NOMO-1 (cell line): ENCODE measurements around the gene COMP.

ENCODE experiments used
- DNase-seq, 2 experiments: peaks; one replicate each; lab custom pipeline; 2025; ENCODE audit not compliant: unreplicated experiment in 2 of 2; lab: John Stamatoyannopoulos, UW

COMP gene

DNA sequence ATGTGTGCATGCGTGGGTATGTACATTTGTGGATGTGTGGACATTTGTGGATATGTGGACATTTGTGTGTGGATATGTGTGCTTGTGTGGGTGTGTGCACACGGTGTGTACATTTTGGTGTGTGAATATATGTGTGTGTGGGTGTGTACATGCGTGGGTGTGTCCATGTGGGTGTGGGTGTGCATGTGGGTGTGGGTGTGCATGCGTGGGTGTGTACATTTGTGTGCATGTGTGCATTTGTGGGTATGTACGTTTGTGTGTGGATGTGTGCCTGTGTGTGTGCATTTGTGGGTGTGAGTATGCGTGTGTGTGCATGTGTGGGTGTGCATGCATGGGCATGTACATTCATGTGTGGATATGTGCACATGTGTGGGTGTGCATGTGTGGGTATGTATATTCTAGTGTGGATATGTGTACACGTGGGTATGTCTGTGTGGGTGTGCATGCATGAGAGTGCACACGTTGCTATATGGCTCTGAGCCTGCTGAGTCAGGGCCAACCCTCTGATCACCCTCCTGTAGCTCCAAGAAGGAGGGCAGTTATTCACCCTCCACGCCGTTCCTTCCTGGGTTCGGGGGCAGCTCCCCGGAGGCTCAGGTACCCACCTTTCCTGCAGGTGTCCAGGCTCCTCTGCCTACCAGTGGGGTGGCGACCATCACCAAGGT, 20.3 kb downstream of the COMP start:
- no peak for DNase-seq

- DNase-seq = no peak
These were observed 21.0 kb downstream of the COMP start for GRCh38 chr19:18769989-18770528.

DNA sequence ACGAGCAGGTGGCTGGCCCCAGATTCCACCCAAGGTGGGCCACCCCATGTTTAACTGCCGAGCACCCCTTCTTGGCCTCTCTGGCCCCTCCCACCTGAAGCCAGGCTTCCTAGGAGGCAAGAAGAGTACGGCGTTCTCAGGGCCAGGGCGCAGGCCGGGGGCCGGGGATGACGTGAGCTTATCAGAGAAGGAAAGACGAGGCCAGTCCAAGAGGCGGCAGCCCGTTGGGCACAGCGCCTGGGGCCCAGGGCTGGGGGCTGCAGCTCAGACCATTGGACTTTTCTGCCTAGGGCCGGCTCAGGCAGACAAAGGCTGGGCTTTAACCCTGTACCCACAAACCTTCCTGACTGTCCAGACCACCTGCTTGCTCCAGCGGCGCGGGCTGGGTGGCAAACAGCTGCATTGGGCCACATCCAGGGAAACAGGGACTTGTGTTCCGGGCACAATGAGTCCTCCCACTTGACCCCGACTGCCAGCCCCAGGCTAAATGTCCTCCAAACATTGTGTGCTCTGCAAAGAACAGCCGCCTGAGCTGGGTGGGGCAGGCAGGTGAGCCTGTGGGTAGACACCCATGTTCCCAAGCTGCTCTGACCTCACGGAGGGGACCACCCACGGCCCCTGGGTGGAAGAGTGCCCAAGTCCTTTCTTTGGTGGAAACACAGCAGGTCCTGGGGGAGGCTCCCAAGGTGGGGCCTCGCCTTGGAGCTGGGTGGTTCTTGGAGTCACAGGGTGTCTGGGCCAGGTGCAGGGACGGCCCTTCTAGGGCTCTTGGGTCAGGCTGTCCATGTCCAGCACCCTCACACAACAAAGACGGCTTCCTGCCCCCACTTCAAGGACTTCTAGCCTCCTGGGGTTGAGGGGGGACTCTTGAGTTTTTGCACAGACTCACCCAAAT, 21.9 kb downstream of the COMP start:
- no peak for DNase-seq

DNA sequence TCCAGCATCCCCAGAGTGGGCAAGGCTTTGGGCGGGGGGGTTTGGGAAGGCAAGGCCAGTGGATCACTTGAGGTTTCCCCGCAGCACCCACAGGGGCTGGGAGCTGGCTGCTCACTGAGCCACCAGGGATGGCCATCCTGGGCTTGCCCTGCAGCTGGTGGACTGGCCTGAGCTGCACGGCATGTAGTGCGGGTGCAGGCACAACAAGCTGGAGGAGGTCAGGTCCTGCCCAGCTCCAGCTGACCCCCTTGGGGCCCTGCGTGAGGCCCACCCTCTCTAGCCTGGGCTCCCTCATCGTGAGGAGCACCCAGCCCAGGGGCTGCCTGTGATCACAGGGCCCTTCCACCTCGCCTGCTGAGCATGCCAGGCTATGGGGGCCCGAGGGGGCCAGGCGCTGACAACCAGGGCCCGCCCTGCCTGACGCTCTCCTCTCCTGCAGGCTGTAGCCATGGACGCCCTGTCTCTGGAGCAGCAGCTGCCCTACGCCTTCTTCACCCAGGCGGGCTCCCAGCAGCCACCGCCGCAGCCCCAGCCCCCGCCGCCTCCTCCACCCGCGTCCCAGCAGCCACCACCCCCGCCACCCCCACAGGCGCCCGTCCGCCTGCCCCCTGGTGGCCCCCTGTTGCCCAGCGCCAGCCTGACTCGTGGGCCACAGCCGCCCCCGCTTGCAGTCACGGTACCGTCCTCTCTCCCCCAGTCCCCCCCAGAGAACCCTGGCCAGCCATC, 22.9 kb downstream of the COMP start:
- no peak for DNase-seq

GRCh38 chr19:18765224-18765623, 25.9 kb downstream of the COMP start:
- no peak for DNase-seq

GRCh38 chr19:18764591-18765051, 26.5 kb downstream of the COMP start:
- no peak for DNase-seq

DNA sequence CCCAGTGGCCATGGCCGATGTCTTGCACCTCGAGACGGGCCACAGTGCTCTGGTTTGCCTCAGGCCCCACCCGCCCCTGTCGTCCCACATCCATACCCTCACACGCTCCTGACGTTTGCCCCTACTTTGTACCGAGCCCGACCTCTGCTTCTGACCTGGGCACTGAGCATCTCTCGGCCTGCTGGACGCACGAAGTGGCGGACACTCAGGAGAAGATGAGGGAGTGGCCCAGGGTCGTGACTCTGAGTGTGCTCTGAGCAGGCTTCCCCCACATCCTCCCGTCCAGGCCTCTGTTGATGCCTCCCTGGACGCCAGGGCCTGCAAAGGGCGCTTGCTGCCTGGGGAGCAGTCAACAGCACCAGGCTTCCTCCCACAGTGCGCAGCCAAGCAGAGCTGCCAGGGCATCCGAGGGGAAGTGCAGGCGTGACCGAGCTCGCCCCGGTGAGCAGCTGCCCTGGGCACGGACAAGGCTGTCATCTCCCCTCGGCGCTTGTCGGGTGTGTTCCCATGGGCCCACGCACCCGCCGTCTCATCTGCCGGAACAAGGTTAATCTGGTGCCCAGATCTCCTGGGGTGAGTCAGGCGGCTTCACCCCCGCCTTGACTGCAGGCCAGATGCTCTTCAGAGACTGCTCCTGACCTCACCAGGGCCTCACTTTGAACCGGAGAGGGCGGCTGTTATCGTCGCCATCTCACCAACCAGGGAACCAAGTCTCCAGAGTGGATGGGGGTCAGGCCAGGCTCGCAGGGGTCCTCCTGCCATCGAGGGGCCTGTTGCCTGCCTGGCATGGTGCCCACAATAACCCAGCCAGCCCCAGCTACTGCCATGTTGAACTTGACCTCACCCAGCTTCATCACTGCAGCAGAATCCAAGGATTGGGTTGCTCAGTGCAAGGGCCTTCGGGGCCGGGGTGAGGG, 27.2 kb downstream of the COMP start:
- no peak for DNase-seq

DNA sequence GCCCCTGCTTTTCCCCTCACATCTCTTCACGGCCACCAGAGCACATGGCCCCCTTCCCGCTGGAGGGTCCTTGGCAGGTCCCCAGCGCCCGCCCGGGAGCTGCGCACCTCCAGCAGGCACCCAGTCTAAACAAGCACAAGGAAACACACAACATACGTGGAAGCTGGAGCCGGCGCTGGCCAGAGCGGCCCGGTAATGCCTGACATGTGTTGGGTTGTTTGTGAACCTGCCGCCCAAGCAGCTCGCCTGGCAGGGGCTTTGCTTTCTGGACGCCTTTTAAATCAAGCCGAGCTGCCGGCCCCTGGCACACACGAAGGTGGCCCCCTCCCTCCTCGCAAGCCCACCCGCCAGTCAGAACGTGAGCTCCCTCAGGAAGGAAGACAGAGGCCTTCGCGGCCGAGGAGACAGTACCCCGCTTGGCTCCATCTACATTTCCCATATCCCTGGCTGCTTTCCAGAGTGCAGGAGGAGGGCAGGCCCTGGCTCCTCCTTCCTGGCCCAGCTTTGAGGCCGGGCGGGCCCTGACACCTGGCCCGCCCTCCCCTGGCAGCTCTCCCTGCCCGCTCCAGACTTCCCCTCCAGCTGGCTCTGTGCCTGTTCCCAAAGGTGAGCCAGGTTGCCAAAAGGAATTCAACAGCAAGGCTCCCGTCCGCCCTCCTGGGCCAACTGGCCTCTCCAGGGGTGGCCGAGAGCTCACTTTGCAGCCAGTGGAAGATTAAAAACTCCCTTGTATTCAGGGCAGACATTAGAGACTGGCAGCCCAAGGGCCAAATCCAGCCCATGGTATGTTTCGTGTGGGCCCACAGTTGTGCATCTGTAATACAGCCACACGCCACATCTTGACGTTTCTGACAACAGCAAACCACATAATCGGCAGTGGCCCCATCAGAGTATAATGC, 28.7 kb downstream of the COMP start:
- DNase-seq = no peak

DNA sequence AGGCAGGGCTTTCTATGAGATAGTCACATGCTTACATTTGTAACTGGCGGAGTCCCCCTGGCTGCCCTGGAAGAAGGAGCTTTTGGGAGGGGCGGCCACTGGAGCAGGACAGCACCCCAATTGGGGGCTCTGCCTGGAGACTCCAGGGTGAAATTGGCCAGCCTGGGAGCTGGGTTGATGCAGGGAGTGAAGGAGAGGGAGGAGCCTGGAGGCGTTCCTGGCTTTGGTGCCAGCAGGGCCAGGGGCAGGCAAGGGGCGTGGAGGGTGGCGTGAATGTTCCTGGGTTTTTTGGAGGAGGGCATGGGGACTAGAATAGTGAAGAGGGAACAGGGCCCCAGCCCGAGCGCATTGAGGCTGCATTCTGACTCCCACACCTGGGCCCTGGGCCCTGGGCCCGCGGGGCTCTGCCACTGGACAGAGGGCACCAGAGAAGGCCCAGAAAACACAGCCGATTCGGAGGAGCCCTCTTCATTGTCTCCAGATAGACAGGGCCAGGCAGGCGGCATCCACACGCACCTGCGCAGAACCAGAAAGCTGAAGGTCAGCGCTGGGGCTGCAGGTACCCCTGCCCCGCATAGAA, 29.5 kb downstream of the COMP start:
- DNase-seq = no peak

DNA sequence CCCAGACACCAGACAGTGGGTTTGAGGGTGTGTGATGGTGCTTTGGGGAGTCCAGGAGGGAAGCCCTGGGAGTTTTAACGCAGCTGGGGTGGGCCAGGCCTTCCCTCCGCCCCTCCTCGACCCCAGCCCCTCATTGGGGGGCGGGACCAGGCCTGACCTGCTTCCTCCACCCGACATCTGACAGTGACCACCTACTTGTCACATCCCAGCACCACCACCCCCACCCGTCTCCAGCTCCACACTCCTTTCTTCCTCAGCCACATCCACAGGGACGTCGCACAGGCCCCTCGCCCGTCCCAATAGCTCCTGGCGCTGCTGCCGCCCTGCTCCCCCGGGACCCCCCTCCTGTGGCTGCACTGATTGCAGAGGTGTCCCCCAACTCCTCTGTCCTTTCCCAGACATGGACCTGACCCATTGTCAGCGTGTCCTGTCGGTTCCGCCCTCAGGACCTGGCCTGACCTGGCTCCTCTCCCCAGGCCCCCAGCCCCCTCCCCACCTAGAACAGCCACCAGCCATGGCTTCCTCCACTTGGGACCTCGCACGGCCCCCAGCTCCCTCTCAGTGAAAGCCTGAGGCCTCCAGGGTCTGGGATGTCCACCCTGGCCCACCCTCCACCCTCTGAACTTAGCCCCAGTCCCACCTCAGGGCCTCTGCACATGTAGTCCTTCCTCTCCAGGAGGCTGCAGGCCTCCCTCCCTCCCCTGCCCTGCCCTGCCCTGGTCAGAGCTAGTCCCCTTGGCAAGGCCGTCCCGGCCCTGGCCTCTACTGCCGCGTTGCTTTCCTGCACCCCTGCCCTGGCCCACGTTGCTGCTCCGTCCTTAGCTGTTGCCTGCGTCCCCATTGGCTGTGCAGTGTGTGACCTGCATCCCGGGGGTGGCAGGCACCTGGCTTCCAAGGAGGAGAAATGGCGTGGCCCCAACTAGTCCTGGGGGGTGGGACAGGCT, 30.4 kb downstream of the COMP start:
- DNase-seq = no peak

GRCh38 chr19:18759995-18760426, 31.1 kb downstream of the COMP start:
- no peak for DNase-seq

- DNase-seq = no peak
These were observed 31.7 kb downstream of the COMP start for GRCh38 chr19:18759304-18759994.

DNA sequence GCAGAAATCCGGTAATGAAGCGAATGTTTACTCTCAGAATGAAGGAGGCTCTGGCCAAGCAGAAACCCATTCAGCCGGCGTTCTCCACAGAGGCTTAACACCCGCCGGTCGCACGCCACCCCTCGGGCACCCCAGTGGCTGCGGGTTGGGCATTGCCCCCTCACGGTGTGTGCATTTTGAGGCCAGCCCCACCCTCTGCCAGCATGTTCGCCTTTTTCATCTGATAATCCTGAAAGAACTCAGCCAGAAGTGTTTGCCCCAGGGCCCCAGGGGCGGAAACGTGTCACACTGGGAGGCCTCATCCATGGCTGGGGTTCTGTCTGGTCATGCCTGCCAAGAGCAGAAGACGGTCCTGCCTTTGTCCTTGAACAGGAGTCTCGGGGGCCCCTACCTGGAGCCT, 34.2 kb downstream of the COMP start:
- no peak for DNase-seq

GRCh38 chr19:18754501-18754900, 36.6 kb downstream of the COMP start:
- DNase-seq = no peak

GRCh38 chr19:18751571-18751970, 39.5 kb downstream of the COMP start:
- DNase-seq = no peak

GRCh38 chr19:18750295-18750970, 40.7 kb downstream of the COMP start:
- DNase-seq = no peak
